RWPE2 (cell line): ENCODE measurements around the gene PLCB1.

ENCODE experiments used
- ATAC-seq: fragments of 200-7000 bp; cut with Tn5 transposase; 3 replicates; pipeline ENCODE4 v1.9.1; 2021; ENCODE audit warnings: low read depth
- DNase-seq: peaks from one replicate; pipeline ENCODE4 v3.0.0-alpha.2; 2020; ENCODE audit warnings: low spot score
- H3K27ac ChIP-seq: fragments of 450-650 bp; 2 replicates; pipeline ENCODE4 v1.5.1; 2017; ENCODE audit warnings: mild to moderate bottlenecking; ENCODE audit not compliant: poor library complexity, severe bottlenecking
- H3K27me3 ChIP-seq: fragments of 250-450 bp; sonication (Bioruptor Pico); 2 replicates; pipeline ENCODE4 v1.5.1; 2021; ENCODE audit warnings: mild to moderate bottlenecking, moderate library complexity; ENCODE audit not compliant: insufficient read depth, poor library complexity, severe bottlenecking
- H3K36me3 ChIP-seq: fragments of 250-450 bp; sonication (Bioruptor Pico); 2 replicates; pipeline ENCODE4 v1.5.1; 2020; ENCODE audit warnings: low read depth, mild to moderate bottlenecking, moderate library complexity
- H3K4me1 ChIP-seq: fragments of 250-450 bp; sonication (Bioruptor Pico); 2 replicates; pipeline ENCODE4 v1.5.1; 2021; ENCODE audit warnings: mild to moderate bottlenecking, moderate library complexity; ENCODE audit not compliant: insufficient read depth, poor library complexity, severe bottlenecking
- H3K4me3 ChIP-seq: fragments of 250-450 bp; sonication (Bioruptor Pico); 2 replicates; pipeline ENCODE4 v1.5.1; 2021; ENCODE audit warnings: mild to moderate bottlenecking, moderate library complexity; ENCODE audit not compliant: severe bottlenecking
- H3K9me3 ChIP-seq: fragments of 250-450 bp; sonication (Bioruptor Pico); 2 replicates; pipeline ENCODE4 v1.5.1; 2021; ENCODE audit warnings: mild to moderate bottlenecking, moderate library complexity; ENCODE audit not compliant: severe bottlenecking
- CTCF ChIP-seq: fragments of 450-650 bp; IDR thresholded peaks from one replicate; pipeline ENCODE4 v1.5.1; 2017; ENCODE audit warnings: mild to moderate bottlenecking, moderate library complexity; ENCODE audit not compliant: poor library complexity, severe bottlenecking

PLCB1 gene

GRCh38 chr20:8536262-8536618 lies 404.2 kb downstream of the PLCB1 start:
- no peak for TF ChIP-seq CTCF
- DNase-seq = no peak
- Histone ChIP-seq H3K27me3 (peaks cover 4% of the 10 kb centered on the region), H3K27ac (no peak overlapping the region), H3K4me1 (no peaks in the 10 kb centered on the region), H3K9me3 (no peaks in the 10 kb centered on the region), H3K36me3 (no peaks in the 10 kb centered on the region), H3K4me3 (no peak overlapping the region)
- ATAC-seq = no peak

- no peak for ATAC-seq
- Histone ChIP-seq H3K27me3 (peaks cover 4% of the 10 kb centered on the region), H3K27ac (no peak overlapping the region), H3K36me3 (no peaks in the 10 kb centered on the region), H3K4me3 (no peak overlapping the region), H3K9me3 (no peaks in the 10 kb centered on the region), H3K4me1 (no peaks in the 10 kb centered on the region)
- TF ChIP-seq CTCF = no peak
- DNase-seq = no peak
Measured at GRCh38 chr20:8540466-8540865, 408.4 kb downstream of the PLCB1 start.

GRCh38 chr20:8542110-8542486 lies 410.0 kb downstream of the PLCB1 start:
- Histone ChIP-seq H3K27me3 (peaks cover 4% of the 10 kb centered on the region), H3K4me3 (no peak overlapping the region), H3K27ac (no peak overlapping the region), H3K9me3 (no peaks in the 10 kb centered on the region), H3K36me3 (no peaks in the 10 kb centered on the region), H3K4me1 (no peaks in the 10 kb centered on the region)
- TF ChIP-seq CTCF = no peak
- DNase-seq (no peak), ATAC-seq (no peak)

GRCh38 chr20:8545212-8545611 lies 413.1 kb downstream of the PLCB1 start:
- Histone ChIP-seq H3K4me1 (no peaks in the 10 kb centered on the region), H3K27ac (no peak overlapping the region), H3K27me3 (no peaks in the 10 kb centered on the region), H3K9me3 (no peaks in the 10 kb centered on the region), H3K4me3 (no peak overlapping the region), H3K36me3 (no peaks in the 10 kb centered on the region)
- ATAC-seq (no peak), DNase-seq (no peak)
- no peak for TF ChIP-seq CTCF

GRCh38 chr20:8547035-8547650 lies 415.1 kb downstream of the PLCB1 start:
- Histone ChIP-seq H3K4me3 (no peak overlapping the region), H3K27ac (no peak overlapping the region), H3K36me3 (no peaks in the 10 kb centered on the region), H3K27me3 (no peaks in the 10 kb centered on the region), H3K4me1 (no peaks in the 10 kb centered on the region), H3K9me3 (no peaks in the 10 kb centered on the region)
- ATAC-seq (no peak), DNase-seq (no peak)
- no peak for TF ChIP-seq CTCF
